Activated CD4-positive, alpha-beta T cell treated with anti-CD3 and anti-CD28 coated beads for 4 hours (primary cell): ENCODE data around the gene GPR18.
"Not testable (repeated sequence)": the region's sequence is repeated elsewhere in the genome, so short reads cannot be mapped to it uniquely, and the experiment has no call there.

Source experiments
- DNase-seq, 2 donors: peaks; one replicate each; pipeline ENCODE4 v3.0.0-alpha.2; 2020

Gene GPR18

GRCh38 chr13:99265821-99266426, 7.7 kb upstream of the GPR18 start:
- peak in 1 of 2 donors; percentile 35 for DNase-seq

- DNase-seq = no peak
These were observed 7.1 kb upstream of the GPR18 start for GRCh38 chr13:99265162-99265800.

GRCh38 chr13:99264051-99264450, 5.9 kb upstream of the GPR18 start:
- DNase-seq = no peak

GRCh38 chr13:99263126-99263785, 5.1 kb upstream of the GPR18 start:
- no peak for DNase-seq

- no peak for DNase-seq
These were observed 2.9 kb upstream of the GPR18 start for GRCh38 chr13:99261059-99261458.

GRCh38 chr13:99260216-99260615, 2.0 kb upstream of the GPR18 start:
- DNase-seq = no peak

GRCh38 chr13:99258946-99259345, 767 bp upstream of the GPR18 start:
- DNase-seq = no peak

GRCh38 chr13:99257291-99257690, 888 bp downstream of the GPR18 start:
- no peak for DNase-seq

- no peak for DNase-seq
These were observed 1.5 kb downstream of the GPR18 start for GRCh38 chr13:99256709-99257108.

- no peak for DNase-seq
These were observed 1.9 kb downstream of the GPR18 start for GRCh38 chr13:99256283-99256682.

GRCh38 chr13:99255271-99255670, 2.9 kb downstream of the GPR18 start:
- no peak for DNase-seq

GRCh38 chr13:99254830-99255229, 3.3 kb downstream of the GPR18 start:
- DNase-seq = no peak

- DNase-seq = no peak
These were observed 6.3 kb downstream of the GPR18 start for GRCh38 chr13:99251921-99252320.

GRCh38 chr13:99250982-99251825, 7.0 kb downstream of the GPR18 start:
- DNase-seq = no peak

GRCh38 chr13:99249606-99250005, 8.6 kb downstream of the GPR18 start:
- not testable (repeated sequence) for DNase-seq

GRCh38 chr13:99249178-99249577, 9.0 kb downstream of the GPR18 start:
- DNase-seq = not testable (repeated sequence)

GRCh38 chr13:99246100-99246499, 12.1 kb downstream of the GPR18 start:
- DNase-seq = no peak

- peak in 1 of 2 donors; percentile 38 for DNase-seq
These were observed 20.1 kb downstream of the GPR18 start for GRCh38 chr13:99237981-99238662.

GRCh38 chr13:99231721-99232120, 26.5 kb downstream of the GPR18 start:
- no peak for DNase-seq

- no peak for DNase-seq
These were observed 27.2 kb downstream of the GPR18 start for GRCh38 chr13:99230991-99231390.

- DNase-seq = not testable (repeated sequence)
These were observed 27.6 kb downstream of the GPR18 start for GRCh38 chr13:99230588-99230987.
